GM21825 (cell line): ENCODE data around the gene WNT6.

Source experiments
- ATAC-seq: cut with Tn5 transposase; IDR thresholded peaks from one replicate; pipeline ENCODE4 v1.9.1; 2021; ENCODE audit warnings: mild to moderate bottlenecking, moderate library complexity; ENCODE audit not compliant: unreplicated experiment

The WNT6 gene

GRCh38 chr2:218889937-218890336, 30.3 kb downstream of the WNT6 start:
- no peak for ATAC-seq

GRCh38 chr2:218890369-218890768, 30.8 kb downstream of the WNT6 start:
- no peak for ATAC-seq

- ATAC-seq: no peak
Measured at GRCh38 chr2:218891275-218892135, 31.9 kb downstream of the WNT6 start.

- ATAC-seq: peak; percentile 41
Measured at GRCh38 chr2:218892693-218893348, 33.2 kb downstream of the WNT6 start.

- ATAC-seq: no peak
Measured at GRCh38 chr2:218893349-218894150, 33.9 kb downstream of the WNT6 start.

GRCh38 chr2:218894151-218894879, 34.7 kb downstream of the WNT6 start:
- no peak for ATAC-seq

- ATAC-seq: no peak
Measured at GRCh38 chr2:218894880-218895157, 35.2 kb downstream of the WNT6 start.

GRCh38 chr2:218895326-218895725, 35.7 kb downstream of the WNT6 start:
- no peak for ATAC-seq

GRCh38 chr2:218895759-218896500, 36.3 kb downstream of the WNT6 start:
- peak; percentile 10 for ATAC-seq

- ATAC-seq: peak; percentile 54
Measured at GRCh38 chr2:218896501-218897393, 37.1 kb downstream of the WNT6 start.

GRCh38 chr2:218897394-218898108, 37.9 kb downstream of the WNT6 start:
- ATAC-seq: no peak

GRCh38 chr2:218898109-218898878, 38.7 kb downstream of the WNT6 start:
- ATAC-seq: peak; percentile 32

GRCh38 chr2:218899147-218899546, 39.5 kb downstream of the WNT6 start:
- no peak for ATAC-seq

GRCh38 chr2:218902427-218902826, 42.8 kb downstream of the WNT6 start:
- no peak for ATAC-seq

- no peak for ATAC-seq
Measured at GRCh38 chr2:218904176-218904575, 44.6 kb downstream of the WNT6 start.

- peak; percentile 96 for ATAC-seq
Measured at GRCh38 chr2:218908721-218909619, 49.4 kb downstream of the WNT6 start.

- ATAC-seq: no peak
Measured at GRCh38 chr2:218910741-218911140, 51.1 kb downstream of the WNT6 start.
